Thyroid gland (tissue), 4 donors: ENCODE data around the gene CA5A.
"Not testable (repeated sequence)": the region's sequence is repeated elsewhere in the genome, so short reads cannot be mapped to it uniquely, and the experiment has no call there.

Experiments used
- POLR2A ChIP-seq, 2 donors: fragments of 450-650 bp; IDR thresholded peaks; one replicate each; pipeline ENCODE4 v1.6.1; 2017; ENCODE audit warnings: antibody characterized with exemption in 2 of 2, mild to moderate bottlenecking in 2 of 2, moderate library complexity in 1 of 2
- TF ChIP-seq, protein P1 (sequence below), 6 experiments: fragments of 200-600 bp in 3 of 6; fragments of 450-650 bp in 3 of 6; sonication (generic) in 3 of 6; IDR thresholded peaks; one replicate each; pipeline ENCODE4 v1.5.1; 2016 to 2019; ENCODE audit warnings: antibody characterized with exemption in 6 of 6, mild to moderate bottlenecking in 2 of 6, inconsistent platforms in 1 of 6, moderate library complexity in 1 of 6

DNA sequence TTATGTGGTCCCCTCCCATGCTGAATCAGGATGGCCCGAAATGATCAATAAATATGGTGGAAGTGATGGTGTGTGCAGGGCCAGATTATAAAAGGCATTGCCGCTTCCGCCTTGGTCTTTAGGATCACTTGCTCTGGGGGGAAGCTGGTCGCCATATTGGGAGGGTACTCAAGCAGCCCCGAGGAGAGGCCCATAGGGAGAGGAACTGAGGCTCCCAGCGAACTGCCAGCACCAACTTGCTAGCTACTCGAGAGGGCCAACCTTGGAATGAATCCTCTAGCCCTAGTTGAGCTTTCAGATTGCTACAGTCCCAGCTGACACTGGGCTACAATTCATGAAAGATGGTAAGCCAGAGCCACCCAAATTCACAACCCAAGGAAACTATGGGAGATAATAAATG lies 48.0 kb downstream of the CA5A start:
- TF ChIP-seq, protein P1, sequence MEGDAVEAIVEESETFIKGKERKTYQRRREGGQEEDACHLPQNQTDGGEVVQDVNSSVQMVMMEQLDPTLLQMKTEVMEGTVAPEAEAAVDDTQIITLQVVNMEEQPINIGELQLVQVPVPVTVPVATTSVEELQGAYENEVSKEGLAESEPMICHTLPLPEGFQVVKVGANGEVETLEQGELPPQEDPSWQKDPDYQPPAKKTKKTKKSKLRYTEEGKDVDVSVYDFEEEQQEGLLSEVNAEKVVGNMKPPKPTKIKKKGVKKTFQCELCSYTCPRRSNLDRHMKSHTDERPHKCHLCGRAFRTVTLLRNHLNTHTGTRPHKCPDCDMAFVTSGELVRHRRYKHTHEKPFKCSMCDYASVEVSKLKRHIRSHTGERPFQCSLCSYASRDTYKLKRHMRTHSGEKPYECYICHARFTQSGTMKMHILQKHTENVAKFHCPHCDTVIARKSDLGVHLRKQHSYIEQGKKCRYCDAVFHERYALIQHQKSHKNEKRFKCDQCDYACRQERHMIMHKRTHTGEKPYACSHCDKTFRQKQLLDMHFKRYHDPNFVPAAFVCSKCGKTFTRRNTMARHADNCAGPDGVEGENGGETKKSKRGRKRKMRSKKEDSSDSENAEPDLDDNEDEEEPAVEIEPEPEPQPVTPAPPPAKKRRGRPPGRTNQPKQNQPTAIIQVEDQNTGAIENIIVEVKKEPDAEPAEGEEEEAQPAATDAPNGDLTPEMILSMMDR (IDR thresholded peaks at IDR 0.05): not testable (repeated sequence)
- not testable (repeated sequence) for TF ChIP-seq POLR2A (IDR thresholded peaks at IDR 0.05)
